NK-92 (cell line): ENCODE results near the gene HINT3.
"Not testable (repeated sequence)": the region's sequence is repeated elsewhere in the genome, so short reads cannot be mapped to it uniquely, and the experiment has no call there.

Source experiments
- DNase-seq: peaks from one replicate; lab custom pipeline; 2025; ENCODE audit not compliant: unreplicated experiment; lab: John Stamatoyannopoulos, UW

The HINT3 gene

DNA sequence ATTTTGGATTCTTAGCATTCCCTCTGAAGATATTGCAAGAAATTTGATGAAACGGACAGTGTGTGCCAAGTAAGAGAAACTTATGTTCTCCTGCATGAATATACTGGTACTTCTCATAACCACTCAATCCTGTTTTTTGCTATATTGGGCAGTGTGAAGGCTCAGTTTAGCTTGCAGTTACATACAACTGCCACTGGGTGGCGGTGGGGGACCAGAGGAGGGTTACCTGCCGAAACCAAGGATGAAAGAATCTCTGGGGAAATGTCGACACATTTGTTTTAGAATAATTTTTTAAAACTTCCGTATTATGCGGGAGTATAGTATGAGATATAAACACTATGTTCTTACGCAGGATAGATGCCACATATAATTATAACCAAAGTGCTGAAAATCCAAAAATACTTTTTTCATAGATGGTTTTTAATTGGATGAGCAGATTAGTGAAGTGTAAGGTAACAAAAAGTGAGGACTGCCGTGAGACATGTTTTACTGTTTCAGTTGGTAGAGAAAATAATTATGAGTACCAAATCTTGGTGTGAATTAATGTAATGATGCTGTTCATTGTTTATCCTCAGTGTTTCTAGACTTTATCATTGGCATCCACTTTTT is 39.5 kb downstream of the HINT3 start:
- DNase-seq: no peak

- DNase-seq: no peak
Observed at GRCh38 chr6:126002755-126003679, 46.4 kb downstream of the HINT3 start.

DNA sequence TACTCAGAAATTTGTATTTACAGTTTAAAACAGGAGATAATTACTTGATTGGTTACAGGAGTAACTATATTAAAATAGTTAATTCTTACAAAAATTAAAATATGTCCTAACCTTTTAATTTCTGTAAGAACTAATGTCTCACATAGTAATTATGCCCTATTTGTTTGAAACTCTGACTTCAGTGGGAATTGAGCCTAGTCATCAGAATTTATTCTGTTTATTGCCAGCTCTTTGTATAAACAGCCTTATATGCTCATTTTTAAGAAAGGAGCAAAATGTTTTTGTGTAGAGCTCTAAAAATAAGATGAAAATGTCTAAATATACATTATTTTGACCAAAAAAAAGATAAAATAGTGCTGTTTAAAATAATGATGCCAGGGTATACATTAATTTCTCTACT is 51.2 kb downstream of the HINT3 start:
- DNase-seq: no peak

DNA sequence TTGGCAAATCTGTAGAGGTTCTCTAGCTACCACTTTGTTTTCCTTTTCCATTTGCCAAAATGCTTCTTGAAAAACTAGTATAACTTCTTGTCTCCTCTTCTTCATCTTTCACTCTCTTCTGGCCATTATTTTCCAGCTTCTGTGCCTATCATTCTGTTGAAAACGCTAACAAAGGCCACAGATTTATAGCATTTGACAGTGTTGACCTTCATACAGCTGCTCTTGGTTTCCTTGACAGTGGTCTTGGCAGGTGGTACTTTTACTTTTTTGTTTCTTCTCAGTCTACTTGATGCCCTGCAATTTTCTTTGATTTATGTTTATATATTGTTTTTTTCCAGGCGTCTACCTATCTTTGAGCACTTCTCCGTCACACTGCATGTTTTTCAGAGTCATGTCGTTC is 53.5 kb downstream of the HINT3 start:
- no peak for DNase-seq

DNA sequence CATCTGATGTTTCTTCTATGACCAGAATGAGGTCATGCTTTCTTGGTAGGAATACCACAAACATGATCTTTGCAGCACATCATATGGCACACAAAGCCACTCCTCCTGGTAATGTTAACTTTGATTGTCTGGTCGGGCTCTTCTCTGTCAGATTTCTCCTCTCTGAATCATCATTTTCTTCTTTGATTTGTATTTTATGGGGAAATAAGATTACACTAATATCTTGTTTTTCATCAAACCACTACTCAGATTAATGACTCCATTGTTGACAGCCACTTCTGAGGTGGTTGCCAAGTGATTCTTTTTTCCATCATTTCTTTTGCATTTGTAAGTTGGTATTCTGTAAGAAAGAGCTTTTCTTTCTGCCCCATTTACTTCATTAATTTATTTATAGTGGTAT is 59.3 kb downstream of the HINT3 start:
- no peak for DNase-seq

- DNase-seq: no peak
Observed at GRCh38 chr6:126016591-126016990, 60.0 kb downstream of the HINT3 start.

- no peak for DNase-seq
Observed at GRCh38 chr6:126017668-126018067, 61.1 kb downstream of the HINT3 start.

GRCh38 chr6:126020305-126021050 is 63.9 kb downstream of the HINT3 start:
- no peak for DNase-seq

GRCh38 chr6:126023474-126023873 is 66.9 kb downstream of the HINT3 start:
- not testable (repeated sequence) for DNase-seq

GRCh38 chr6:126026001-126026400 is 69.4 kb downstream of the HINT3 start:
- no peak for DNase-seq

DNA sequence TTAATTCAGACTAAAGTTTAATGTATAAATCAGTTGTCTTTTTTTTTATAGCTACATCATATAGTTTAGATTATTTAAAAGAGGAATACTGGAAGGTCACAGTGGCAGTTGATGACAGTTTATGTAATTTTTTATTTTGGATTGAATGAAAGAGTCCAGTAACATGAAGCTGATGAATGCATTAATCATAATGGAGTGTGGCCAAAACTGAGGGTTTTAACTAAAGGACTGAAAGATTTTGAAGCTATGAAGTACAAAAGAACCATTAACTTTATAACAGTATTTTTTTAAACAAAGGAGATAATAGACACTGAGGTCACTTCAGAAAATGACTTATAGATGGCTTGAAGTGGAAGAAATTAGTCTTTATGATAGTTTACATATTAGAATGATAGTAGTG is 71.0 kb downstream of the HINT3 start:
- no peak for DNase-seq
